Smooth muscle cell (in vitro differentiated cells): ENCODE data around the gene DRD1. TPM values are rescaled to one million over a fixed set of nuclear protein-coding genes. Genes with fewer than 3 reads are reported as not detected.

Experiments used
- DNase-seq: peaks from one replicate; lab custom pipeline; 2025; ENCODE audit not compliant: unreplicated experiment; lab: John Stamatoyannopoulos, UW
- H2AFZ ChIP-seq: fragments of 200-600 bp; sonication (generic); 2 replicates; pipeline ENCODE4 v1.6.0; 2016; ENCODE audit warnings: antibody characterized with exemption, low read depth, mild to moderate bottlenecking
- H3F3A ChIP-seq: fragments of 200-600 bp; sonication (generic); 2 replicates; pipeline ENCODE4 v1.6.0; 2017; ENCODE audit warnings: antibody characterized with exemption, low read depth
- H3K27ac ChIP-seq: fragments of 200-600 bp; sonication (generic); 2 replicates; pipeline ENCODE4 v1.5.1; 2016; ENCODE audit warnings: low read depth, mild to moderate bottlenecking
- H3K27me3 ChIP-seq: fragments of 200-600 bp; sonication (generic); 2 replicates; pipeline ENCODE4 v1.6.1; 2016; ENCODE audit warnings: low read depth, mild to moderate bottlenecking
- H3K36me3 ChIP-seq: fragments of 200-600 bp; sonication (generic); 2 replicates; pipeline ENCODE4 v1.5.1; 2016; ENCODE audit warnings: low read depth
- H3K4me1 ChIP-seq: fragments of 200-600 bp; sonication (generic); 2 replicates; pipeline ENCODE4 v1.5.1; 2016; ENCODE audit warnings: low read depth
- H3K4me2 ChIP-seq: fragments of 200-600 bp; sonication (generic); 2 replicates; pipeline ENCODE4 v1.6.0; 2016; ENCODE audit warnings: mild to moderate bottlenecking
- H3K4me3 ChIP-seq: fragments of 200-600 bp; sonication (generic); 2 replicates; pipeline ENCODE4 v1.5.1; 2016; ENCODE audit warnings: mild to moderate bottlenecking
- H3K79me2 ChIP-seq: fragments of 200-600 bp; sonication (generic); 2 replicates; pipeline ENCODE4 v1.6.0; 2016; ENCODE audit warnings: low read depth, mild to moderate bottlenecking
- H3K9ac ChIP-seq: fragments of 200-600 bp; sonication (generic); 2 replicates; pipeline ENCODE4 v1.6.0; 2016; ENCODE audit warnings: low read depth
- H3K9me3 ChIP-seq: fragments of 200-600 bp; sonication (generic); replicated peaks from 2 replicates; pipeline ENCODE4 v1.5.1; 2016; ENCODE audit warnings: low read depth
- H4K20me1 ChIP-seq: fragments of 200-600 bp; sonication (generic); 2 replicates; pipeline ENCODE4 v1.6.0; 2016; ENCODE audit warnings: low read depth
- CTCF ChIP-seq: fragments of 200-600 bp; sonication (generic); IDR thresholded peaks from 2 replicates; pipeline ENCODE4 v1.5.1; 2017; ENCODE audit warnings: borderline replicate concordance, mild to moderate bottlenecking, antibody characterized with exemption; ENCODE audit not compliant: insufficient read depth, poor library complexity, severe bottlenecking
- WGBS: methylation state at CpG from one replicate; pipeline ENCODE4 v1.1.7; 2016; ENCODE audit warnings: low lambda C conversion rate; 5-methylcytosine and 5-hydroxymethylcytosine counted together
- polyA plus RNA-seq: library from polyadenylated mRNA; unstranded; fragments of >200 nt; fragmentation: Nextera tagmentation; extraction: Ambion mirVana; gene quantifications from 2 replicates; pipeline ENCODE4 v1.2.1, GENCODE V29; 2016
- total RNA-seq: library from RNA; depleted of rRNA; stranded (reverse); fragments of >200 nt; gene quantifications from 2 replicates; pipeline ENCODE4 v1.2.3, GENCODE V29; 2014

The DRD1 gene
- total and polyA plus RNA-seq, 2 experiments from 2014 or later, result 0.32 to 1.3 TPM

- no peak overlapping the region for H3K4me3 ChIP-seq
- WGBS, result 98% methylated on average over 4 of the region's 4 CpGs
- H3K4me1 ChIP-seq, result no peaks in the 10 kb centered on the region
- no peaks in the 10 kb centered on the region for H3K79me2 ChIP-seq
- no peak overlapping the region for H3K27ac ChIP-seq
- DNase-seq, result no peak
- H4K20me1 ChIP-seq, result no peaks in the 10 kb centered on the region
- H3K4me2 ChIP-seq, result no peak overlapping the region
- no peak for TF ChIP-seq CTCF
- no peak overlapping the region for H2AFZ ChIP-seq
- H3K36me3 ChIP-seq, result no peaks in the 10 kb centered on the region
- no peaks in the 10 kb centered on the region for H3F3A ChIP-seq
- H3K27me3 ChIP-seq, result no peaks in the 10 kb centered on the region
- H3K9me3 ChIP-seq, result no peaks in the 10 kb centered on the region
- no peak overlapping the region for H3K9ac ChIP-seq
These were observed 53.5 kb downstream of the DRD1 start for GRCh38 chr5:175390352-175391083.

Other genes with a start within 250 kb of the DRD1 start
- 136 and 142 TPM in 2 replicates for gene SFXN1, start 34.4 kb upstream of the DRD1 start, total RNA-seq
- gene SFXN1, start 34.4 kb upstream of the DRD1 start, polyA plus RNA-seq, result 63.9 and 65.6 TPM in 2 replicates
- gene HRH2, start 213.9 kb upstream of the DRD1 start, total RNA-seq, result 0.40 and 0.63 TPM in 2 replicates
- gene HRH2, start 213.9 kb upstream of the DRD1 start, polyA plus RNA-seq, result 0.57 and 0.83 TPM in 2 replicates